HepG2 (cell line): Measurements from ENCODE around the gene TMX1. TPM values are rescaled to one million over a fixed set of nuclear protein-coding genes. Genes with fewer than 3 reads are reported as not detected.

ENCODE experiments used
- ATAC-seq: fragments of 200-7000 bp; cut with Tn5 transposase; 3 replicates; pipeline ENCODE4 v1.9.1; 2020; ENCODE audit warnings: mild to moderate bottlenecking, moderate library complexity
- BruUV-seq: library from RNA; stranded (reverse); fragments of 400-500 nt; replicated peaks from 2 replicates; lab custom pipeline; 2021; lab: Mats Ljungman, UMichigan
- CTCF ChIA-PET: fragments of 300-600 bp; formaldehyde crosslinking; extraction: SDS; loops from one replicate; lab custom pipeline; 2021; ENCODE audit warnings: low total read pairs, inconsistent platforms, low intra/inter-chr PET ratio; lab: Yijun Ruan, JAX
- POLR2A ChIA-PET: fragments of 350-600 bp; sonication (Branson Sonifier 250); formaldehyde crosslinking; loops from one replicate; lab custom pipeline; 2020; ENCODE audit warnings: antibody characterized with exemption, inconsistent platforms; lab: Yijun Ruan, JAX
- DNase-seq: peaks from one replicate; pipeline ENCODE4 v3.0.0-alpha.2; 2015; ENCODE audit warnings: low spot score
- FAIRE-seq: peaks from 3 replicates; lab custom pipeline; 2011; peaks lifted over from hg19 to GRCh38; lab: Jason Lieb, UNC
- H2AFZ ChIP-seq: one replicate; pipeline ENCODE4 v1.6.1; 2011; ENCODE audit warnings: low read length, inconsistent platforms
- H3K27ac ChIP-seq: fragments of 300-600 bp; 3 replicates; pipeline ENCODE4 v1.8.0; 2011; ENCODE audit warnings: mixed run types, mild to moderate bottlenecking, mixed read lengths, low read length, inconsistent platforms; ENCODE audit not compliant: insufficient read depth; ENCODE audit errors: extremely low read length
- H3K27me3 ChIP-seq, 2 experiments: fragments of 200-600 bp in 1 of 2; 2 replicates in 1 of 2; 3 replicates in 1 of 2; pipeline versions ENCODE4 v1.6.0 to v1.8.0; 2011; ENCODE audit warnings: low read length in 2 of 2, mild to moderate bottlenecking in 2 of 2, moderate library complexity in 2 of 2, inconsistent platforms in 1 of 2; ENCODE audit not compliant: insufficient read depth in 2 of 2, control insufficient read depth in 1 of 2
- H3K36me3 ChIP-seq, 2 experiments: fragments of 200-600 bp in 1 of 2; replicated peaks in 1 of 2; 2 replicates in 1 of 2; 3 replicates in 1 of 2; pipeline versions ENCODE4 v1.5.1 to v1.8.0; 2011; ENCODE audit warnings: low read length in 2 of 2, inconsistent platforms in 1 of 2; ENCODE audit not compliant: insufficient read depth in 2 of 2, control insufficient read depth in 1 of 2
- H3K4me1 ChIP-seq: 2 replicates; pipeline ENCODE4 v1.5.1; 2012; ENCODE audit warnings: low read length, inconsistent platforms; ENCODE audit not compliant: insufficient read depth
- H3K4me2 ChIP-seq: 2 replicates; pipeline ENCODE4 v1.6.0; 2011; ENCODE audit warnings: low read depth, low read length, inconsistent platforms
- H3K4me3 ChIP-seq, 3 experiments: fragments of 200-600 bp in 1 of 3; sonication (generic), shearing (Covaris generic) in 1 of 3; replicated peaks in 1 of 3; 2 replicates each; pipeline ENCODE4 v1.5.1; 2011 to 2016; ENCODE audit warnings: low read length in 3 of 3, inconsistent platforms in 2 of 3, low read depth in 2 of 3, mild to moderate bottlenecking in 2 of 3, control low read depth in 1 of 3, mixed read lengths in 1 of 3; ENCODE audit not compliant: insufficient read depth in 1 of 3
- H3K79me2 ChIP-seq: one replicate; pipeline ENCODE4 v1.6.1; 2011; ENCODE audit warnings: low read length, inconsistent platforms; ENCODE audit not compliant: insufficient read depth
- H3K9ac ChIP-seq: 2 replicates; pipeline ENCODE4 v1.6.0; 2011; ENCODE audit warnings: mild to moderate bottlenecking, low read depth, low read length, inconsistent platforms; ENCODE audit not compliant: insufficient read depth
- H3K9me3 ChIP-seq: 2 replicates; pipeline ENCODE4 v1.5.1; 2012; ENCODE audit warnings: mild to moderate bottlenecking, low read length
- H4K20me1 ChIP-seq: 2 replicates; pipeline ENCODE4 v1.6.0; 2011; ENCODE audit warnings: inconsistent platforms, mild to moderate bottlenecking, low read length, moderate library complexity; ENCODE audit not compliant: insufficient read depth
- AGO1 ChIP-seq: fragments of 200-400 bp; formaldehyde crosslinking; IDR thresholded peaks from 2 replicates; pipeline ENCODE4 v1.6.1; 2017; ENCODE audit warnings: mild to moderate bottlenecking, low read depth, low read length, moderate library complexity; ENCODE audit not compliant: poor library complexity, severe bottlenecking
- BRF2 ChIP-seq: sonication (generic); formaldehyde crosslinking; IDR thresholded peaks from 2 replicates; pipeline ENCODE4 v1.8.1; 2022; ENCODE audit warnings: mild to moderate bottlenecking, missing genetic modification reagents
- CSRNP1 ChIP-seq: sonication (generic); formaldehyde crosslinking; IDR thresholded peaks from 2 replicates; pipeline ENCODE4 v1.8.1; 2023; ENCODE audit warnings: mild to moderate bottlenecking, missing genetic modification reagents
- DMAP1 ChIP-seq: IDR thresholded peaks from 2 replicates; pipeline ENCODE4 v1.6.1; 2016
- NCOA1 ChIP-seq: sonication (generic); formaldehyde crosslinking; IDR thresholded peaks from 2 replicates; pipeline ENCODE4 v1.9.0; 2021; ENCODE audit warnings: missing genetic modification reagents
- SALL1 ChIP-seq: sonication (generic); formaldehyde crosslinking; IDR thresholded peaks from 2 replicates; pipeline ENCODE4 v1.8.0; 2022; ENCODE audit warnings: mild to moderate bottlenecking, missing genetic modification reagents
- ZBTB4 ChIP-seq: sonication (generic); formaldehyde crosslinking; IDR thresholded peaks from 2 replicates; pipeline ENCODE4 v1.4.0; 2020; ENCODE audit warnings: missing genetic modification reagents, mild to moderate bottlenecking, borderline replicate concordance
- ZNF138 ChIP-seq: sonication (generic); formaldehyde crosslinking; IDR thresholded peaks from 2 replicates; pipeline ENCODE4 v1.5.0; 2020; ENCODE audit warnings: mild to moderate bottlenecking, low read depth, missing genetic modification reagents
- ZNF326 ChIP-seq: sonication (generic); formaldehyde crosslinking; IDR thresholded peaks from 2 replicates; pipeline ENCODE4 v1.4.0; 2020; ENCODE audit warnings: missing genetic modification reagents, borderline replicate concordance
- ZNF639 ChIP-seq: conservative IDR thresholded peaks from 2 replicates; pipeline ENCODE4 v1.6.1; 2018; ENCODE audit warnings: missing genetic modification reagents
- ZNF710 ChIP-seq: sonication (generic); formaldehyde crosslinking; IDR thresholded peaks from 2 replicates; pipeline ENCODE4 v1.5.0; 2020; ENCODE audit warnings: mild to moderate bottlenecking, missing genetic modification reagents, borderline replicate concordance
- ZNF713 ChIP-seq: sonication (generic); formaldehyde crosslinking; IDR thresholded peaks from 2 replicates; pipeline ENCODE4 v1.4.0; 2020; ENCODE audit warnings: mild to moderate bottlenecking, missing genetic modification reagents
- ZNF770 ChIP-seq: sonication (generic); formaldehyde crosslinking; IDR thresholded peaks from 2 replicates; pipeline ENCODE4 v1.5.0; 2020; ENCODE audit warnings: mild to moderate bottlenecking, missing genetic modification reagents
- WGBS: methylation state at CpG from one replicate; pipeline ENCODE4 v1.1.6; 2017; ENCODE audit warnings: low lambda C conversion rate; 5-methylcytosine and 5-hydroxymethylcytosine counted together
- in situ Hi-C: cut with HindIII; loops from 2 replicates; pipeline ENCODE4 v1.10.0; 2017; ENCODE audit warnings: low pct_unique_long_range_greater_than_20kb; ENCODE audit not compliant: extremely low pct_ligation_motif_present
- intact Hi-C: fragments of 100-400 bp; cut with micrococcal nuclease; formaldehyde crosslinking; loops from one replicate; pipeline ENCODE4 v1.10.0; 2022; ENCODE audit not compliant: unreplicated experiment
- polyA plus RNA-seq, 8 experiments: library from polyadenylated mRNA; depleted of rRNA in 3 of 8; stranded (reverse) in 7 of 8; unstranded in 1 of 8; fragments of >200 nt; fragmentation: Illumina TruSeq in 4 of 8; extraction: Trizol in 4 of 8; gene quantifications; 2 replicates each; pipeline versions ENCODE4 v1.2.1 to v1.2.3, GENCODE V29; 2011 to 2016; ENCODE audit warnings: low read depth in 4 of 8, missing spikeins in 1 of 8, mixed read lengths in 1 of 8; ENCODE audit not compliant: insufficient read depth in 1 of 8
- total RNA-seq, 5 experiments: library from RNA; depleted of rRNA; stranded (reverse); fragments of >200 nt; fragmentation: Illumina TruSeq; extraction: Trizol; gene quantifications; 2 replicates each; pipeline ENCODE4 v1.2.3, GENCODE V29; 2016; ENCODE audit warnings: low read depth in 1 of 5

The TMX1 gene
- total and polyA plus RNA-seq, 2 of the 13 experiments (the other 11 are each of a cell fraction or from before 2014, with no cell fraction given) = 23.0 to 56.8 TPM

- no peak overlapping the region for H2AFZ ChIP-seq
- no peaks in the 10 kb centered on the region for H3K9me3 ChIP-seq
- DNase-seq = no peak
- CTCF ChIA-PET = no interaction called here
- no peaks in the 10 kb centered on the region; the same call in 1 of the 2 replicates for H4K20me1 ChIP-seq
- WGBS = 92% methylated on average over 4 of the region's 4 CpGs
- peaks cover 43% of the 10 kb centered on the region for H3K79me2 ChIP-seq
- BruUV-seq = no TSS peak
- H3K4me3 ChIP-seq = no peak overlapping the region
- in situ Hi-C loops = no loop called here
- FAIRE-seq = no peak
- POLR2A ChIA-PET = no interaction called here
- H3K36me3 ChIP-seq = peaks cover 18 to 57% of the 10 kb centered on the region in 2 experiments
- intact Hi-C loops = no loop called here
- H3K27me3 ChIP-seq = no peaks in the 10 kb centered on the region
- peaks cover 23% of the 10 kb centered on the region for H3K4me1 ChIP-seq
- H3K27ac ChIP-seq = no peak overlapping the region
- no peak overlapping the region for H3K9ac ChIP-seq
- no peak for ATAC-seq
- H3K4me2 ChIP-seq = no peak overlapping the region
- TF ChIP-seq SALL1 (CRISPR knock-in tag) = no peak
- no peak for TF ChIP-seq ZNF326
- TF ChIP-seq ZNF713 (CRISPR knock-in tag) = no peak
- TF ChIP-seq ZBTB4 (CRISPR knock-in tag) = no peak
- no peak for TF ChIP-seq BRF2 (CRISPR knock-in tag)
- no peak for TF ChIP-seq AGO1
- TF ChIP-seq CSRNP1 (CRISPR knock-in tag) = no peak
- TF ChIP-seq ZNF639 (CRISPR knock-in tag) = no peak
- TF ChIP-seq ZNF770 = no peak
- TF ChIP-seq DMAP1 (CRISPR knock-in tag) = no peak
- no peak for TF ChIP-seq NCOA1 (CRISPR knock-in tag)
- TF ChIP-seq ZNF138 (CRISPR knock-in tag) = no peak
- no peak for TF ChIP-seq ZNF710 (CRISPR knock-in tag)
These were observed 6.0 kb downstream of the TMX1 start for GRCh38 chr14:51246032-51246431.
